ENCODE measurements around the gene TMPRSS5.

The TMPRSS5 gene

DNA sequence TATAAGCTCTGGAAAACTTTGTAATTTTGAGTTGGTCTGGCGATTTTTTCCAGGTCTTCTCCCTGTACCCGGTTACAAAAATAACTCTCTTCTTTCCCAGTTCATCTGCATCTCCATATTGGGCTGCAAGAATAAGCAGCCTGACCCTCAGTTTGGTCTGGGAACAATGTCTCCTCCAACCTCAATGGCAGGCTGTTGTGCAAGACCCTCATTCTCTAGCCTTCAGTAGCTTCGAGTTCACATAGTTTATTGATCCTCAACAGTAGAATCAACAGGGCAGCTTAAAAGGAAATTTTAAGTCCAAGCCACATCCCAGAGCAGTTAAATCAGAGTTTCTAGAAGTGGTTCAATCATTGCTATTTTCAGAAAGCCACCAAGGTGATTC lies 35.3 kb downstream of the TMPRSS5 start:
- Histone ChIP-seq H3K27me3 (ENCODE audit: insufficient read depth, poor library complexity, severe bottlenecking) (no peaks in the 10 kb centered on the region), H3K4me1 (ENCODE audit: insufficient read depth, poor library complexity, severe bottlenecking) (no peaks in the 10 kb centered on the region), H3K27ac (ENCODE audit: poor library complexity, severe bottlenecking) (no peak overlapping the region), H3K4me3 (ENCODE audit: severe bottlenecking) (no peak overlapping the region), H3K9me3 (ENCODE audit: severe bottlenecking) (peaks cover 6% of the 10 kb centered on the region), H3K36me3 (ENCODE audit: low read depth) (no peaks in the 10 kb centered on the region)
- ATAC-seq (ENCODE audit: low read depth) = no peak
- TF ChIP-seq, protein P1, sequence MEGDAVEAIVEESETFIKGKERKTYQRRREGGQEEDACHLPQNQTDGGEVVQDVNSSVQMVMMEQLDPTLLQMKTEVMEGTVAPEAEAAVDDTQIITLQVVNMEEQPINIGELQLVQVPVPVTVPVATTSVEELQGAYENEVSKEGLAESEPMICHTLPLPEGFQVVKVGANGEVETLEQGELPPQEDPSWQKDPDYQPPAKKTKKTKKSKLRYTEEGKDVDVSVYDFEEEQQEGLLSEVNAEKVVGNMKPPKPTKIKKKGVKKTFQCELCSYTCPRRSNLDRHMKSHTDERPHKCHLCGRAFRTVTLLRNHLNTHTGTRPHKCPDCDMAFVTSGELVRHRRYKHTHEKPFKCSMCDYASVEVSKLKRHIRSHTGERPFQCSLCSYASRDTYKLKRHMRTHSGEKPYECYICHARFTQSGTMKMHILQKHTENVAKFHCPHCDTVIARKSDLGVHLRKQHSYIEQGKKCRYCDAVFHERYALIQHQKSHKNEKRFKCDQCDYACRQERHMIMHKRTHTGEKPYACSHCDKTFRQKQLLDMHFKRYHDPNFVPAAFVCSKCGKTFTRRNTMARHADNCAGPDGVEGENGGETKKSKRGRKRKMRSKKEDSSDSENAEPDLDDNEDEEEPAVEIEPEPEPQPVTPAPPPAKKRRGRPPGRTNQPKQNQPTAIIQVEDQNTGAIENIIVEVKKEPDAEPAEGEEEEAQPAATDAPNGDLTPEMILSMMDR (IDR thresholded peaks at IDR 0.05; ENCODE audit: poor library complexity, severe bottlenecking) = no peak
- DNase-seq (ENCODE audit: low spot score) = no peak

DNA sequence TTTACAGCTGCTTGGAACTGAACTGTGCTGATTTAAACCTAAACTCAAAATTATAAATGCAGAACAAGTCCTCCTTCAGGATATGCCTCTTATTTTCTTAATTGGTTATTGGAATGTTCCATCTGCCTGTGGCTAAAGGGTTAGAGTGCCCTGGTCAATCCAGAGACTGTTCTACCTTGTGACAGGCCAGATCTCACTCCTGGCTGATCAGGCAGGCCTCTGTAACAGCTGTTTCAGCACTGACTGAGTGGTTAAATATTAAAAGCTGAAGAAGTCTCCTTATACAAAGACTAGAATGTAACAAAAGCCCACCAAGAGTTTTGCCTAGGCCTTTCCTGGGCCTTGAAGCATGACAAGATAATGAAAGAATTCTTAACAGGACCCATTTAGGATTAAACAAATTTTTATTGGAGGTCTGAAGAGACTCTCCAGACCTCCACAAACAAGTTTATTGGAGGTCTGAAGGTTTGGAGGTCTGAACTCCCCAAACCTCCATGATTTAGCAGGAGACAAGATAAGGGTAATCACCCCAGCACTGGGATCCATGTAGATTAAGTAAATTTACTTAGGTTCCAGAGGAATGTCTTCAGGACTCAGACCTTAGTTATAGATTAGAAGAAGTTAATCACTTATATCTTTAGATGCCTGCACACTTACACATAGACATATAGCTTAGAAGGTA lies 35.8 kb downstream of the TMPRSS5 start:
- H3K4me3 ChIP-seq (ENCODE audit: severe bottlenecking) = no peak overlapping the region
- no peak overlapping the region for H3K27ac ChIP-seq (ENCODE audit: poor library complexity, severe bottlenecking)
- no peaks in the 10 kb centered on the region for H3K27me3 ChIP-seq (ENCODE audit: insufficient read depth, poor library complexity, severe bottlenecking)
- no peaks in the 10 kb centered on the region for H3K36me3 ChIP-seq (ENCODE audit: low read depth)
- no peak for ATAC-seq (ENCODE audit: low read depth)
- no peaks in the 10 kb centered on the region for H3K4me1 ChIP-seq (ENCODE audit: insufficient read depth, poor library complexity, severe bottlenecking)
- TF ChIP-seq, protein P1 (IDR thresholded peaks at IDR 0.05; ENCODE audit: poor library complexity, severe bottlenecking) = no peak
- no peak for DNase-seq (ENCODE audit: low spot score)
- peaks cover 6% of the 10 kb centered on the region for H3K9me3 ChIP-seq (ENCODE audit: severe bottlenecking)

DNA sequence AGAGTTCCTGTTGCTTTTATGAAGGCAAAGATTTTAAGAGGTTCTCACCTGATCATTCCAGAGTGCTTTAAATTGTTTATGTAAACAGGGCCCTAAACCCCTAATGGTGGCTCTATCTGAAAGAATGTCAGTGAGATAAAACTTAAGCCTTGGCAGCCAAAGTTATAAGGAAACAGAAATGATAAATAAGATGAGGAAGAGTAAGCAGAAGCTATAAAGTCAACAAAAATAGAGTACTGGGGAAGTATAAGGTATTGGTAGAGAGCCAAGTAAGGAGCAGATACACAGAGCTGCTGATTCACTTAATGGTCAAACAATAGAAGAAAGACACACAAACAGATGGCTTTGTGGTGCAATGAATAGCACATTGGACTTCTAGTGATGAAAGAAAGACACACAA lies 37.9 kb downstream of the TMPRSS5 start:
- Histone ChIP-seq H3K27ac (ENCODE audit: poor library complexity, severe bottlenecking) (no peak overlapping the region), H3K4me3 (ENCODE audit: severe bottlenecking) (no peak overlapping the region), H3K9me3 (ENCODE audit: severe bottlenecking) (peaks cover 6% of the 10 kb centered on the region), H3K27me3 (ENCODE audit: insufficient read depth, poor library complexity, severe bottlenecking) (no peaks in the 10 kb centered on the region), H3K4me1 (ENCODE audit: insufficient read depth, poor library complexity, severe bottlenecking) (peaks cover 10% of the 10 kb centered on the region), H3K36me3 (ENCODE audit: low read depth) (no peaks in the 10 kb centered on the region)
- DNase-seq (ENCODE audit: low spot score) (no peak), ATAC-seq (ENCODE audit: low read depth) (no peak)
- TF ChIP-seq, protein P1 (IDR thresholded peaks at IDR 0.05; ENCODE audit: poor library complexity, severe bottlenecking) = no peak

DNA sequence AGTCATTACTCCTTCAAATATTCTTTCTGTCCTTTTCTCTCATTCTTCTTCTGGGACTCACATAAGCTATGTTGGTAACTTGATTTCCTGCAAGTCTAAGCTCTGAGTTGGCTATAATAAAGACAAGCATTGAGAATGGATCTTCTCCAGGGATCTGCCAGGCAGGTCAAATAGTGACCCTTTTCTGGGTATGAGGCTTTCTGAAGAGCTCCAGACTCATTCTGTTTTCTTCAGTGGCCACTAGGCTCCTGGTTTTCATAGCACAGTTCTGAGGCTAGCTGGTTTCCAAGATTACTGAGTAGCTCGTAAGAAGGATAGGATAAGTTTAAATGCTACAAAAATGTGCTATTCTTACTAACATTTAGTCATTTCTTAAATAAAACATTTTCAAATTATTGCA lies 38.3 kb downstream of the TMPRSS5 start:
- no peaks in the 10 kb centered on the region for H3K36me3 ChIP-seq (ENCODE audit: low read depth)
- ATAC-seq (ENCODE audit: low read depth) (no peak), DNase-seq (ENCODE audit: low spot score) (no peak)
- no peak overlapping the region for H3K27ac ChIP-seq (ENCODE audit: poor library complexity, severe bottlenecking)
- no peaks in the 10 kb centered on the region for H3K27me3 ChIP-seq (ENCODE audit: insufficient read depth, poor library complexity, severe bottlenecking)
- H3K4me1 ChIP-seq (ENCODE audit: insufficient read depth, poor library complexity, severe bottlenecking) = peaks cover 10% of the 10 kb centered on the region
- no peak overlapping the region for H3K4me3 ChIP-seq (ENCODE audit: severe bottlenecking)
- H3K9me3 ChIP-seq (ENCODE audit: severe bottlenecking) = peaks cover 6% of the 10 kb centered on the region
- TF ChIP-seq, protein P1 (IDR thresholded peaks at IDR 0.05; ENCODE audit: poor library complexity, severe bottlenecking) = no peak

DNA sequence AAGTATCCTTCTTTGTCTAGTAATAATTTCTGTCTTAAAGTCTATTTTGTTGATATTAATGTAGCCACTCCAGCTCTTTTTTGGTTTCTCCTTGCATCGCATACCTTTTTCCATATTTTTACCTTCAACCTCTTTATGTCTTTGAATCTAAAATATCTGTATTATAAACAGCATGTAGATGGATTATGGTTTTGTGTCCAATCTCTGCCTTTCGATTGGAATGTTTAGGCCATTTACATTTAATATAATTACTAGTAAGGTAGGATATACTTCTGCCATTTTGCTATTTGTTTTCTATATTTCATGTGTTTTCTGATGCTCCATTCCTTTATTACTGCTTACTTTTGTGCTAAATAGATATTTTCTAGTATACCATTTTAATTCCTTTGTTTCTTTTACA lies 39.5 kb downstream of the TMPRSS5 start:
- Histone ChIP-seq H3K4me3 (ENCODE audit: severe bottlenecking) (no peak overlapping the region), H3K4me1 (ENCODE audit: insufficient read depth, poor library complexity, severe bottlenecking) (peaks cover 10% of the 10 kb centered on the region), H3K9me3 (ENCODE audit: severe bottlenecking) (peaks cover 6% of the 10 kb centered on the region), H3K27me3 (ENCODE audit: insufficient read depth, poor library complexity, severe bottlenecking) (no peaks in the 10 kb centered on the region), H3K27ac (ENCODE audit: poor library complexity, severe bottlenecking) (no peak overlapping the region), H3K36me3 (ENCODE audit: low read depth) (no peaks in the 10 kb centered on the region)
- TF ChIP-seq, protein P1 (IDR thresholded peaks at IDR 0.05; ENCODE audit: poor library complexity, severe bottlenecking) = no peak
- ATAC-seq (ENCODE audit: low read depth) = no peak
- DNase-seq (ENCODE audit: low spot score) = no peak
